Tibial nerve (tissue), 4 donors: Measurements from ENCODE around the gene KLHL25.

Experiments
- EP300 ChIP-seq, 2 donors: sonication (generic); formaldehyde crosslinking; IDR thresholded peaks; one replicate each; pipeline ENCODE4 v1.6.1; 2017; ENCODE audit warnings: antibody characterized with exemption in 2 of 2, mild to moderate bottlenecking in 1 of 2
- POLR2A ChIP-seq, 2 donors: fragments of 450-650 bp; IDR thresholded peaks; one replicate each; pipeline ENCODE4 v1.6.1; 2017; ENCODE audit warnings: antibody characterized with exemption in 2 of 2, mild to moderate bottlenecking in 2 of 2, moderate library complexity in 2 of 2
- TF ChIP-seq, protein P1 (sequence below), 5 experiments: fragments of 200-600 bp in 3 of 5; fragments of 450-650 bp in 2 of 5; sonication (generic) in 3 of 5; IDR thresholded peaks; one replicate each; pipeline ENCODE4 v1.5.1; 2016 to 2019; ENCODE audit warnings: antibody characterized with exemption in 5 of 5, mild to moderate bottlenecking in 3 of 5, moderate library complexity in 2 of 5

DNA sequence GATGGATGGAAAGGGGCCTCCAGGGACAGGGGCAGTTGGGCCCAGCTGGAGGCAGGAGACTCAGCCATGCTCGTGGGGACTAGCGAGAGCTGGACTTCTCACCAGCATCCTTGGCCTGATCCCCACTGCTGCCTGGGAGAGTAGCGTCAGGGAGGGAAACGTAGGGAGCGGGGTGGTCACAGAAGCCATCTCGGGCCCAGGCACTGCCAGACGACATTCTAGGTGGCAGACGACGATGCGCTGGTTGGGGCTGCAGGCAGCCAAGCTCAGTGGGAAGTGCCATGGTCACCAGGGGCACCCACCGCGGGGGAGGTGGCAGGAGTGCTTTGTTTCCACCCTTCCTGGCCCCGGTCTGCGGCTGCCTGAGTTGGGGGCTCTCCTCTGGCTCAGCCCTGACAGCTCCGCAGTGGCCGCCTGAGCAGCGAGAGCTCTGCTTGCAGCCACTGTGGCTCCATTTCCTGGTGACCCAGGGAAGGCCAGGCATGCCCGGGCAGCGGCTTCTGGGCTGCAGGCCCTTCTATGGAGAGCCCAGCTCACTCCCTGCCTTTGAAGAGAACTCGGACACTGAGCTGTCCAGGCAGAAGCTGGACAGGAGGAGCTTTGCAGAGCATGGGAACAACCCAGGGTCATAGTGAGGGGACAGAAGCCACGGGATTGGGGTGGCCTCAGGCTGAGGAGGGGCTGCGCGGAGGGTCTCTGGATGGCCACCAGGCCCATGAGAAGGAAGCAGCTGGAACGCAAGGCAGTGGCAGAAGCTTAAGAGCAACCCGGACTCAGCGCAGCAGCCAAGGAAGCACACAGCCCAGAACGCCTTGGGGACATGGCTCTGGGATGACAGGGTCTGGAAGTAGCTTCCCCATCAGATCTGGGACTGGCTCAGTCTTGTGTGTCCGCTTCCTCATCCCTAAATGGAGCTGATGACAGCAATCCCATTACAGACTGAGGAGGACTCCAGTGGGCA lies 30.8 kb downstream of the KLHL25 start:
- TF ChIP-seq, protein P1, sequence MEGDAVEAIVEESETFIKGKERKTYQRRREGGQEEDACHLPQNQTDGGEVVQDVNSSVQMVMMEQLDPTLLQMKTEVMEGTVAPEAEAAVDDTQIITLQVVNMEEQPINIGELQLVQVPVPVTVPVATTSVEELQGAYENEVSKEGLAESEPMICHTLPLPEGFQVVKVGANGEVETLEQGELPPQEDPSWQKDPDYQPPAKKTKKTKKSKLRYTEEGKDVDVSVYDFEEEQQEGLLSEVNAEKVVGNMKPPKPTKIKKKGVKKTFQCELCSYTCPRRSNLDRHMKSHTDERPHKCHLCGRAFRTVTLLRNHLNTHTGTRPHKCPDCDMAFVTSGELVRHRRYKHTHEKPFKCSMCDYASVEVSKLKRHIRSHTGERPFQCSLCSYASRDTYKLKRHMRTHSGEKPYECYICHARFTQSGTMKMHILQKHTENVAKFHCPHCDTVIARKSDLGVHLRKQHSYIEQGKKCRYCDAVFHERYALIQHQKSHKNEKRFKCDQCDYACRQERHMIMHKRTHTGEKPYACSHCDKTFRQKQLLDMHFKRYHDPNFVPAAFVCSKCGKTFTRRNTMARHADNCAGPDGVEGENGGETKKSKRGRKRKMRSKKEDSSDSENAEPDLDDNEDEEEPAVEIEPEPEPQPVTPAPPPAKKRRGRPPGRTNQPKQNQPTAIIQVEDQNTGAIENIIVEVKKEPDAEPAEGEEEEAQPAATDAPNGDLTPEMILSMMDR (IDR thresholded peaks at IDR 0.05), result no peak
- TF ChIP-seq POLR2A (IDR thresholded peaks at IDR 0.05) (no peak), EP300 (IDR thresholded peaks at IDR 0.05) (no peak)
